Measurements from ENCODE around the gene RNF175. TPM values are rescaled to one million over a fixed set of nuclear protein-coding genes. Genes with fewer than 3 reads are reported as not detected.

Gene RNF175
- total RNA-seq: 1 to 10 TPM in 1 of 2 donors, under 1 TPM in 1; 0.15 to 1.8 TPM
- polyA plus RNA-seq: under 1 TPM; 0.16 TPM
- long read RNA-seq, donor 1, partial matches to known transcripts: 0 of 1 reads
- long read RNA-seq, donor 1, other reads (novel, unspliced or antisense): 0 of 1 reads
- long read RNA-seq, donor 2: 0 reads
- long read RNA-seq, donor 3: 0 reads
- long read RNA-seq, donor 4: 0 reads
- long read RNA-seq, donor 5, partial matches to known transcripts: 0 of 1 reads
- long read RNA-seq, donor 5, other reads (novel, unspliced or antisense): 0 of 1 reads

DNA sequence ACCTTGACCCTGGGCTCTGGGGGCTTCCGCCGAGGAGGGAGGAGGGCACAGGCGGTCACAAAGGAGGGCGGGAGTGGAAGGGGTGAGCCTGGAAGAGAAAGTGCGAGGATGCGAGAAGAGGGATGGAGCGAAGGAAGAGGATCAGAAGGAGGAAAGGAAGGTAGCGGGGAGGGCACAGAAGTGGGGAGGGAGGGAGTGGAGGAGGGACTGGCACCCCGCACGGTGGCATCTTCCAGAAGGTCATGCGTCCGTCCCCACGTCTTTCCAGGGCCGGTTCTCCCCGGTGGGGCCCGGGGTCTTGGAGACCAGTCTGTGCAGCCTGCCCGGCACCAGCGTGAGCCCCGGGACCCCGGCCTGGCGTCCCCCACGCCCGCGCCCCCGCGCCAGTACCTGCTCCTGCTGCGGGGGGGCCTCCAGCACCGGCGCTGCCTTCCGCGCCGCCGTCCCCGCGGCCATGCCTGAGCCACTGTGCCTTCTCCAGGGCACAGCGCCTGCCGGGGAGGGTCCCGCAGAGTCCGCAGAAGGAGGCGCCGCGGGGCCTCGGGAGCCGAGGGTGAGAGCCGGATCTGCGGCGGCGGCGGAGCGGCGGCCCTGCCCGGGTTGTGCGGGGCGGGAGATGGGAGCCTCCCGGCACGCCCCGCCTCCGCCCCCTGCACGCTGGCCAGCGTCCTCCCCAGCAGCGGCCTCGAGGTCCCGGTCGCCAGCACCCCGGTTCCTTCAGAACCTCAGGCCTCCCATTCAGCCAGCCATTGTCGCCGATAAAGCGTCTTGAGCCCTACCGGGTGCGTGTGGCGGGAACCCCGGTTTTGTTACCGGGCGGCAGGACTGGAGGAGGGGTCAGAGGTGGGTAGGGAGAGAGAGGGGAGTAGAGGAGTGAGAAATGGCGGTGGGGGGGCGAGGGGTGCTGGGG lies at the start of gene RNF175:
TSS of gene RNF175 (minus strand) at position 618 of the 910 bp plus-strand sequence. CDS start at position 456, 162 bp downstream.
- H3K4me3 ChIP-seq: peak within 1 kb of the TSS; percentile 40
- H3K36me3 ChIP-seq (ENCODE audit: control insufficient read depth in 4 of 4, insufficient read depth in 4 of 4, low read length in 4 of 4): no peaks in the 10 kb centered on the region
- H3K27me3 ChIP-seq (ENCODE audit: control insufficient read depth in 3 of 3, insufficient read depth in 3 of 3, low read length in 2 of 3): no peaks in the 10 kb centered on the region
- ATAC-seq (ENCODE audit: insufficient read depth, low FRiP score) (no peak), DNase-seq (peak; percentile 48 to 64 (median 62))
- peaks cover 0 to 6% (median under 1%) of the 10 kb centered on the region in 4 donors for H3K9me3 ChIP-seq (ENCODE audit: control insufficient read depth in 4 of 4, insufficient read depth in 3 of 4, low read length in 3 of 4)
- peak within 1 kb of the TSS in 1 of 2 donors; percentile 36 for H3K9ac ChIP-seq (ENCODE audit: insufficient read depth in 1 of 2, low read length in 2 of 2)
- no peak for TF ChIP-seq CTCF (IDR thresholded peaks at IDR 0.05; ENCODE audit: control extremely low read depth, extremely low read depth)
- H3K4me1 ChIP-seq (ENCODE audit: control insufficient read depth in 5 of 5, insufficient read depth in 5 of 5, low read length in 5 of 5): peaks cover 0 to 16% (median 7%) of the 10 kb centered on the region in 5 donors
- no peak within 1 kb of the TSS for H3K27ac ChIP-seq (ENCODE audit: low read depth in 1 of 2, low read length in 1 of 2)
- WGBS, 2 donors: 8 to 9% methylated on average over 58 to 76 of the region's 76 CpGs

DNA sequence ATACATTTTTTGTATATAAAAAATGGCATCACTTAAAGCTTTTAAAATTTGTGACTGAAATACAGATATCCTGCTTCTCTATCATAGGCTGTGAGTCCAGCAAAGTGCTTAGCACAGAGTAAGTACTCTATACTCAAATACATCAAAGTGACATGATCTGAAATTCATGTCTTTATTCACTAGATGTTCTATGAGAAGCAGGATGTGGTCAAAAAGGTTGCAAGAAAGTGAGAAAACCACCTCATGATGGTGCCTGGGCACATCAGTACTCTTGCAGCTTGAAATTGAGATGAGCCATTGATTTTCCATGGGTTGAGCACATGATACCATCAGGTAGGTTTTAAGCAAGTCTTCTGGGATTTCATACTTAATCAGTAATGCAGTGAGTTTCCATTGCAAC lies 49.5 kb upstream of the RNF175 start:
- Histone ChIP-seq H3K9me3 (ENCODE audit: control insufficient read depth in 4 of 4, insufficient read depth in 3 of 4, low read length in 3 of 4) (peaks cover 0 to 4% (median 0%) of the 10 kb centered on the region in 4 donors), H3K4me1 (ENCODE audit: control insufficient read depth in 5 of 5, insufficient read depth in 5 of 5, low read length in 5 of 5) (peaks cover 0 to 7% (median 3%) of the 10 kb centered on the region in 5 donors), H3K27ac (ENCODE audit: low read depth in 1 of 2, low read length in 1 of 2) (no peak overlapping the region), H3K9ac (ENCODE audit: insufficient read depth in 1 of 2, low read length in 2 of 2) (no peak overlapping the region), H3K4me3 (no peak overlapping the region), H3K27me3 (ENCODE audit: control insufficient read depth in 3 of 3, insufficient read depth in 3 of 3, low read length in 2 of 3) (no peaks in the 10 kb centered on the region), H3K36me3 (ENCODE audit: control insufficient read depth in 4 of 4, insufficient read depth in 4 of 4, low read length in 4 of 4) (no peaks in the 10 kb centered on the region)
- ATAC-seq (ENCODE audit: insufficient read depth, low FRiP score) (no peak), DNase-seq (no peak)
- TF ChIP-seq CTCF (IDR thresholded peaks at IDR 0.05; ENCODE audit: control extremely low read depth, extremely low read depth): no peak

GRCh38 chr4:153808175-153808574 lies 48.4 kb upstream of the RNF175 start:
- H3K9me3 ChIP-seq (ENCODE audit: control insufficient read depth in 4 of 4, insufficient read depth in 3 of 4, low read length in 3 of 4): peaks cover 0 to 4% (median 0%) of the 10 kb centered on the region in 4 donors
- H3K27me3 ChIP-seq (ENCODE audit: control insufficient read depth in 3 of 3, insufficient read depth in 3 of 3, low read length in 2 of 3): no peaks in the 10 kb centered on the region
- H3K4me1 ChIP-seq (ENCODE audit: control insufficient read depth in 5 of 5, insufficient read depth in 5 of 5, low read length in 5 of 5): peaks cover 0 to 9% (median 3%) of the 10 kb centered on the region in 5 donors
- no peak overlapping the region for H3K4me3 ChIP-seq
- H3K27ac ChIP-seq (ENCODE audit: low read depth in 1 of 2, low read length in 1 of 2): no peak overlapping the region
- no peak overlapping the region for H3K9ac ChIP-seq (ENCODE audit: insufficient read depth in 1 of 2, low read length in 2 of 2)
- DNase-seq (no peak), ATAC-seq (ENCODE audit: insufficient read depth, low FRiP score) (no peak)
- H3K36me3 ChIP-seq (ENCODE audit: control insufficient read depth in 4 of 4, insufficient read depth in 4 of 4, low read length in 4 of 4): no peaks in the 10 kb centered on the region
- TF ChIP-seq CTCF (IDR thresholded peaks at IDR 0.05; ENCODE audit: control extremely low read depth, extremely low read depth): no peak
- WGBS, 2 donors: 64 to 79% methylated on average over 1 of the region's 1 CpG
